ENCODE results near the gene VILL.

DNA sequence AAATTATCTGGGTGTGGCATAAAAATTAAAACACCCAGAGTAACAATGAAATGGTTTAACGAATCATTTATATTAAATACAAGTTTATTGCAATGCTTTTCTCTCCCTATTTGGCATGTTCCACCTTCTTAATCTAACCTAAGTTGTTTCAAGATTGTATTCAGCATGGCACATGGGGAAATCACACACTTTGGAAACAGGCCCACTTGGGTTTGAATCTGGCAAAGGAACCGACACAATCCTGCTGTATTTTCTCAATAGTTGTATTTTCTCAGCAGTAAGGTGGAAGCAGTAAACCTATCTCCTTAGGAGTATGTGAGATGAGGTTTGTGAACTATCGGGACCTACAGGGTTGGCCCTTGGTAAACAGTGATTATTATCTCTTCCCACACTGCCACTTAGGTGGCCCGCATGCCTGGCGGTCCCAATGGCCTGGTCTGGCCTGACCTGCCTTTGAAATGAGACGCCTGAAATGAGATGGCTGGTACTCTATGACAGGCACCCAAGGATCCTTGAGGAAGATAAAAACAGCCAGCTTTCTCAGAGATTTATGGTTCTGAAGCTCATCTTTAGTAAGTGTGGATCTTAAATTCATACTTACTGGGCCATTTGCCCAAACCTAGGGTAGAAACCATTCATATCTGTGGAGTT, 45.3 kb upstream of the VILL start:
- TF ChIP-seq POLR2A (IDR thresholded peaks at IDR 0.05) (no peak), CTCF (IDR thresholded peaks at IDR 0.05) (no peak), POLR2AphosphoS5 (IDR thresholded peaks at IDR 0.05) (no peak)
